Jurkat, Clone E6-1 (cell line): ENCODE data around the gene INKA1.

Experiments used
- DNase-seq: peaks from one replicate; pipeline ENCODE4 v3.0.0-alpha.2; 2011; ENCODE audit warnings: low read depth, low spot score
- H3K4me3 ChIP-seq: 2 replicates; pipeline ENCODE4 v1.5.1; 2011; ENCODE audit warnings: mild to moderate bottlenecking, low read length, control low read depth, moderate library complexity

Gene INKA1

GRCh38 chr3:49785565-49786356 is 17.3 kb upstream of the INKA1 start:
- H3K4me3 ChIP-seq: peak overlapping the region; percentile 91
- no peak for DNase-seq

- H3K4me3 ChIP-seq: peak within 1 kb of the TSS; percentile 91
- DNase-seq: peak; percentile 100
Measured at GRCh38 chr3:49786357-49787181, 16.5 kb upstream of the INKA1 start, which contains the start of gene IP6K1. IP6K1 (minus strand) TSS chr3:49786542; CDS start chr3:49748040, 38,502 bp downstream.

- no peak for DNase-seq
- H3K4me3 ChIP-seq: peak overlapping the region; percentile 91
Measured at GRCh38 chr3:49787182-49787464, 15.9 kb upstream of the INKA1 start.

GRCh38 chr3:49787536-49787935 is 15.5 kb upstream of the INKA1 start:
- DNase-seq: no peak

GRCh38 chr3:49788056-49788455 is 15.0 kb upstream of the INKA1 start:
- H3K4me3 ChIP-seq: no peak overlapping the region
- DNase-seq: no peak

More at GRCh38 chr3:49787536-49787935, 15.5 kb upstream of the INKA1 start:
- H3K4me3 ChIP-seq: no peak overlapping the region; the same call in 1 of the 2 replicates

GRCh38 chr3:49790626-49791411 is 12.2 kb upstream of the INKA1 start:
- no peak for DNase-seq
- H3K4me3 ChIP-seq: no peak overlapping the region

GRCh38 chr3:49791571-49791970 is 11.5 kb upstream of the INKA1 start:
- no peak for DNase-seq
- H3K4me3 ChIP-seq: no peak overlapping the region

GRCh38 chr3:49792371-49793150 is 10.5 kb upstream of the INKA1 start:
- no peak overlapping the region for H3K4me3 ChIP-seq

GRCh38 chr3:49793486-49794085 is 9.5 kb upstream of the INKA1 start:
- no peak overlapping the region for H3K4me3 ChIP-seq
- DNase-seq: no peak

More at GRCh38 chr3:49792371-49793150, 10.5 kb upstream of the INKA1 start:
- DNase-seq: no peak

GRCh38 chr3:49794431-49794830 is 8.6 kb upstream of the INKA1 start:
- DNase-seq: no peak

GRCh38 chr3:49794926-49795905 is 7.8 kb upstream of the INKA1 start:
- H3K4me3 ChIP-seq: no peak overlapping the region
- DNase-seq: no peak

More at GRCh38 chr3:49794431-49794830, 8.6 kb upstream of the INKA1 start:
- H3K4me3 ChIP-seq: no peak overlapping the region

GRCh38 chr3:49799105-49799504 is 4.0 kb upstream of the INKA1 start:
- no peak overlapping the region for H3K4me3 ChIP-seq
- no peak for DNase-seq

GRCh38 chr3:49799761-49800160 is 3.3 kb upstream of the INKA1 start, which contains the start of gene CDHR4:
CDHR4 (minus strand) TSS chr3:49799873; CDS start chr3:49799812, 61 bp downstream.
- no peak for DNase-seq
- H3K4me3 ChIP-seq: no peak within 1 kb of the TSS

- no peak for DNase-seq
- no peak overlapping the region for H3K4me3 ChIP-seq
Measured at GRCh38 chr3:49801160-49801559, 1.9 kb upstream of the INKA1 start.

- DNase-seq: no peak
- H3K4me3 ChIP-seq: peak overlapping the region; percentile 83
Measured at GRCh38 chr3:49803465-49804140, 542 bp downstream of the INKA1 start.

- H3K4me3 ChIP-seq: peak overlapping the region; percentile 83
Measured at GRCh38 chr3:49804141-49805041, 1.3 kb downstream of the INKA1 start.

More at GRCh38 chr3:49804141-49805041, 1.3 kb downstream of the INKA1 start:
- no peak for DNase-seq
